Kasumi-1 (cell line): ENCODE data around the gene SPEM3.

Experiments
- DNase-seq, 2 experiments: peaks; one replicate each; lab custom pipeline; 2025; lab: John Stamatoyannopoulos, UW

Gene SPEM3

DNA sequence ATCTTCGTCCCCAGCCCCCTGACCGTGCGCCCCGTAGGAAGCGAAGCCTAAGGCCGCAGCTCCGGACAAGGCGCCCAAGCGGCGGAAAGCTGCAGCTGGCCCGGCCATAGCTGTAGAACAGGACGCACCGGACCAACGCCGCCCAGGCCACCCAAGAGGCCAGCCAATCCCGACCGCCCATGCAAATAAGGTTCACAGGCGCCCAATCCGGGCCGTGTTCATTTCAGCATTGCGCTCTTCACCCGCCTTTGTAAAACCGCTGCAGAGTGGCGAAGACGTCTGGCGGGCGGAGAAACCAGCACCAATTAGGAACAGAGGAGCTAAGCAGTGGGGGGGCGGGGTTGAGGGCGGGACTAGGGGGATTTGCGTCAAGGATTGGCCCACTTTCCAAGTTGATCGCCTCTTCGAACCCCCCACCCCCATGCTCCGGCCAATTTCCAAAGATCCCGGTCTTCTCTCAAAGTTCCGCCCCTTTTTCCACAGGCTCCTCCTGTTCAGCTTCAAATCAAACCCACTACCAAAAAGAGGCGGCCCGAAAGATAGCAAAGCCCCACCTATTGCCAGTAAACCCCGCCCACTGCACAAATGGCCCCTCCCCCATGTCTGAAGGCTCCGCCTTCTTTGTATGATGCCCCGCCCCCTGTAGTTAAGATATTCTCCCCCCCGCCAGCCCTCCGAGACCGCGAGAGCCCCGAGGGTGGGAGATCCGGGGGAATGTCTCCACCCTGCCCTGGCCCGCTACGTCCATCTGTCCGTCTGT, 24.5 kb upstream of the SPEM3 start, which contains the start of gene TMEM256:
TSS of gene TMEM256 (minus strand) at position 121 of the 760 bp plus-strand sequence. CDS start at position 108, 13 bp downstream.
- peak; percentile 88 to 92 for DNase-seq

GRCh38 chr17:7404737-7405349, 23.8 kb upstream of the SPEM3 start:
- no peak for DNase-seq

- no peak for DNase-seq
Measured at GRCh38 chr17:7405350-7406234, 23.1 kb upstream of the SPEM3 start.

DNA sequence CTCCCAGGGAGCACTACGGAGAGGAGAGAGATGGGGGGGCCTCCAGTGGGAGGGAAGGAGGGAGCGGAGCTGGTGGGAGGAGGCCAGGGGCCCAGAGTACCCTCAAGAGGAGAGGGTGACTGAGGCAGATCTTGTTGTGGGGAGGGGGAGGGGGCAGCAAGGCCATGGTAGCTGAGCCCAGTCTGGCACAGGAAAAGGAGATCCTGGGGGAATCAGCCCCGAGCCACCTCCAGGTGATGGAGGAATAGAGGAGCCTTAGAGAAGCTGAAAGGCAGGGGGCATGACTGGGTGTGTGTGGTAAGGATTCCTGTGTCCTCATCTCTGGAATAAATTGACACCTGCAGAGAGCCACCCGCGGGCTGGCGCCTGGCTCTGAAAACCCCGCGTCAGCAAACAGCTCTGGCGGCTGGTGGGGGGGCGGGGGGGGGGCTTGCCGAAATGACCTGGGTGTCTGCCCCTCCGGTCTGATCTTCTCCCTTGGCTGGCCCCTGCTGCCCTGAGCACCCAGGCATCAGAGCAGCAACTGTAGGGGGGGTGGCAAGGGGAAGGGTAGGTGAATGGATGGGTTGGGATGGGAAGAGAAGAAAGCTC, 22.3 kb upstream of the SPEM3 start:
- no peak for DNase-seq

GRCh38 chr17:7407082-7407481, 21.6 kb upstream of the SPEM3 start:
- DNase-seq, result no peak

GRCh38 chr17:7407485-7408251, 21.0 kb upstream of the SPEM3 start, which contains the start of gene NLGN2:
NLGN2 (plus strand) TSS chr17:7407845; CDS start chr17:7408256, 411 bp downstream.
- no peak for DNase-seq

DNA sequence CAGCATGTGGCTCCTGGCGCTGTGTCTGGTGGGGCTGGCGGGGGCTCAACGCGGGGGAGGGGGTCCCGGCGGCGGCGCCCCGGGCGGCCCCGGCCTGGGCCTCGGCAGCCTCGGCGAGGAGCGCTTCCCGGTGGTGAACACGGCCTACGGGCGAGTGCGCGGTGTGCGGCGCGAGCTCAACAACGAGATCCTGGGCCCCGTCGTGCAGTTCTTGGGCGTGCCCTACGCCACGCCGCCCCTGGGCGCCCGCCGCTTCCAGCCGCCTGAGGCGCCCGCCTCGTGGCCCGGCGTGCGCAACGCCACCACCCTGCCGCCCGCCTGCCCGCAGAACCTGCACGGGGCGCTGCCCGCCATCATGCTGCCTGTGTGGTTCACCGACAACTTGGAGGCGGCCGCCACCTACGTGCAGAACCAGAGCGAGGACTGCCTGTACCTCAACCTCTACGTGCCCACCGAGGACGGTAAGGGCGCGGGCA, 20.4 kb upstream of the SPEM3 start:
- no peak for DNase-seq

GRCh38 chr17:7408863-7409262, 19.8 kb upstream of the SPEM3 start:
- DNase-seq, result no peak

DNA sequence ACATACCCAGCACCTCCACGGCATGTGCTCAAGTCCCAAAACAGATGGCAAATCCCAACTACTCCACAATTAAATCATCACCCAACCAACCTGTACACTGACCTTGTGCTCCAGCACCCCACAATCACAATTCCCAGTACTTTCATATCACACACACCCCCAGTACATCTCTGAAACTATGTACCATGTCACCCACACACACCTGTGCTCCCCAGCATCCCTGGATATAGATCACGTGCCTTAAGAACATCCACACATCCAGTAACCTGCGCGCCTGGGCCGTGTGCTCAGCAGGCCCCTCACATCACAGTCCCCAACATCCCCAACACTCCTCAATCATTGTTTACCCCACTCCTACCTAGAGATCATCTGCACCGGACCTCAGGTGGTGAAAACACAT, 18.9 kb upstream of the SPEM3 start:
- DNase-seq, result no peak

GRCh38 chr17:7410634-7411426, 17.8 kb upstream of the SPEM3 start:
- DNase-seq, result no peak

DNA sequence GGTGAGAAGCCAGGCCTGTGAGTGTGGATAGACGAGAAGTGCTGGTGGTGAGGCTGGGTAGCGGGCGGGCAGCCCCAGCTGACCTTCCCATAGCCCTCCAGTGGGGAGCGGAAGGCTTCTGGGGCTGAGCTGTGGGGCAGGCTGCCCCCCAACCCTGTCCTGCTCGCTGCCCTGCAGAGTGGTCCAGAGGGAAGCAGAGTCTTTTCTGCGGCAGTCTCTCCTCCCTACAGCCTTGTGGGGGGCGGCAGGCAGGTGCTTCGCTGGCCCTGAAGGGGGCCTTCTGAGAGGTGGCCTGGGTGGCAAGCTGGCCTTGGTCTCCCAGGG, 17.3 kb upstream of the SPEM3 start:
- no peak for DNase-seq

GRCh38 chr17:7413346-7413985, 15.2 kb upstream of the SPEM3 start:
- no peak for DNase-seq

DNA sequence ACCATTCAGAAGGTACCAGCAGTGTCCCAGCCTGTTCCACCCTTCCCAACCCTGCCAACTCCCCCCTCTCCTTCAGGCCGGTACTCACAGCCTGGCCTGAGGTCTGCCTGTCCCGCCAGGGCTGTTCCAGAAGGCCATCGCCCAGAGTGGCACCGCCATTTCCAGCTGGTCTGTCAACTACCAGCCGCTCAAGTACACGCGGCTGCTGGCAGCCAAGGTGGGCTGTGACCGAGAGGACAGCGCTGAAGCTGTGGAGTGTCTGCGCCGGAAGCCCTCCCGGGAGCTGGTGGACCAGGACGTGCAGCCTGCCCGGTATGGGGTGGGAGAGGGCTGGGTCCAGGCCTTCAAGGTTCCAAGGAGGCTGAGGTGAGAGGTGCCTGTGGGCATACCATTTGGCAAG, 13.8 kb upstream of the SPEM3 start:
- no peak for DNase-seq

GRCh38 chr17:7415784-7416183, 12.9 kb upstream of the SPEM3 start:
- no peak for DNase-seq

DNA sequence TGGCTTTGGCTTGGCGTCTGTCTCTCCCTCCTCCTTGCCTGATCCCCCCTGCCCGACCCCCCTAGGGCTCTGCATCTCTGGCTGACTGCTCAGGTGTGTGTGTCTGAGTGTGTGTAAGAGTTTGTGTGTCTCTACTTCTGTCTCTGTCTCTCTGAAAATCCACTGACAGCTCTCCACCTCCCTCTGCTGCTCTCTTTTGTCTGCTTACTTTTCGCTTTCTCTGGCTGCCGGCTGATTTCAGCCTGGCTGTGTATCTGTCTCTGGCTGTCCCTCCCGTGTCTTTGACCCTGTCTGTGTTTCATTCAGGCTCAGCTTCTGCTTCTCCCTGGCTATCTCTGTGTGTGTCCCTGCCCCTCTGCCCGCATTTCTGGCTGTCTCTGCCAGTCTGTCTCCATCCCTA, 12.3 kb upstream of the SPEM3 start:
- no peak for DNase-seq

GRCh38 chr17:7417056-7417655, 11.5 kb upstream of the SPEM3 start:
- no peak for DNase-seq

- DNase-seq, result no peak
Measured at GRCh38 chr17:7418472-7419152, 10.0 kb upstream of the SPEM3 start.

- no peak for DNase-seq
Measured at GRCh38 chr17:7419819-7420610, 8.6 kb upstream of the SPEM3 start, which contains the start of gene SPEM1. SPEM1 (plus strand) TSS chr17:7420324; CDS start chr17:7420385, 61 bp downstream.
